OCI-LY3 (cell line): Measurements from ENCODE around the gene LPP.

ENCODE experiments used
- H2AFZ ChIP-seq: fragments of 200-600, 300-600 bp; shearing (Covaris generic); 2 replicates; pipeline ENCODE4 v1.6.0; 2014; ENCODE audit warnings: antibody characterized with exemption, low read depth, low read length
- H3K27ac ChIP-seq: fragments of 200-600, 300-600 bp; sonication (generic); 2 replicates; pipeline ENCODE4 v1.5.1; 2014; ENCODE audit warnings: mild to moderate bottlenecking, low read length, moderate library complexity, mixed read lengths
- H3K27me3 ChIP-seq: fragments of 200-600, 300-600 bp; sonication (generic); 2 replicates; pipeline ENCODE4 v1.6.1; 2014; ENCODE audit warnings: low read depth, low read length, mixed read lengths
- H3K36me3 ChIP-seq: fragments of 200-600, 300-600 bp; sonication (generic); replicated peaks from 2 replicates; pipeline ENCODE3; 2014; ENCODE audit warnings: low read depth, low read length, mixed read lengths
- H3K4me1 ChIP-seq: fragments of 300-600, 200-600 bp; sonication (generic); 2 replicates; pipeline ENCODE4 v1.6.1; 2014; ENCODE audit warnings: low read length, mixed read lengths
- H3K4me2 ChIP-seq: fragments of 200-600, 300-600 bp; sonication (generic); 2 replicates; pipeline ENCODE4 v1.6.1; 2014; ENCODE audit warnings: low read length, mixed read lengths
- H3K4me3 ChIP-seq: fragments of 300-600, 200-600 bp; sonication (generic); 2 replicates; pipeline ENCODE4 v1.5.1; 2014; ENCODE audit warnings: antibody characterized with exemption, mild to moderate bottlenecking, low read length, moderate library complexity
- H3K79me2 ChIP-seq: fragments of 300-600, 200-600 bp; shearing (Covaris generic); 2 replicates; pipeline ENCODE4 v1.6.1; 2014; ENCODE audit warnings: mild to moderate bottlenecking, low read length, mixed read lengths
- H3K9ac ChIP-seq: fragments of 300-600, 200-600 bp; shearing (Covaris generic); 2 replicates; pipeline ENCODE4 v1.6.0; 2014; ENCODE audit warnings: mild to moderate bottlenecking, low read length, moderate library complexity
- H3K9me3 ChIP-seq: fragments of 200-600, 300-600 bp; shearing (Covaris generic); 2 replicates; pipeline ENCODE4 v1.6.1; 2014; ENCODE audit warnings: low read length, mixed read lengths; ENCODE audit not compliant: insufficient read depth
- H4K20me1 ChIP-seq: fragments of 200-600, 300-600 bp; sonication (generic); 2 replicates; pipeline ENCODE4 v1.6.1; 2016; ENCODE audit warnings: low read length, mixed read lengths; ENCODE audit not compliant: insufficient read depth
- CTCF ChIP-seq: fragments of 200-600, 300-600 bp; sonication (generic); IDR thresholded peaks from 2 replicates; pipeline ENCODE4 v1.5.1; 2014; ENCODE audit warnings: antibody characterized with exemption, low read length, low read depth
- EZH2phosphoT487 ChIP-seq: fragments of 200-600 bp; shearing (Covaris generic); IDR thresholded peaks from 2 replicates; pipeline ENCODE4 v1.6.1; 2018; ENCODE audit warnings: antibody characterized with exemption, mixed run types, low read depth

Gene LPP

GRCh38 chr3:188183452-188183851, 29.5 kb downstream of the LPP start:
- Histone ChIP-seq H3K36me3 (no peaks in the 10 kb centered on the region), H3K9ac (no peak overlapping the region), H2AFZ (no peak overlapping the region), H3K4me3 (no peak overlapping the region), H4K20me1 (no peaks in the 10 kb centered on the region), H3K4me2 (no peak overlapping the region), H3K27me3 (no peaks in the 10 kb centered on the region), H3K9me3 (no peaks in the 10 kb centered on the region), H3K79me2 (no peaks in the 10 kb centered on the region), H3K27ac (no peak overlapping the region), H3K4me1 (peaks cover 12% of the 10 kb centered on the region)
- no peak for TF ChIP-seq EZH2phosphoT487
- TF ChIP-seq CTCF = no peak

GRCh38 chr3:188184160-188184559, 30.2 kb downstream of the LPP start:
- Histone ChIP-seq H3K4me3 (no peak overlapping the region), H3K4me1 (peaks cover 12% of the 10 kb centered on the region), H2AFZ (no peak overlapping the region), H3K79me2 (no peaks in the 10 kb centered on the region), H4K20me1 (no peaks in the 10 kb centered on the region), H3K36me3 (no peaks in the 10 kb centered on the region), H3K9ac (no peak overlapping the region), H3K9me3 (no peaks in the 10 kb centered on the region), H3K4me2 (no peak overlapping the region), H3K27ac (no peak overlapping the region), H3K27me3 (no peaks in the 10 kb centered on the region)
- TF ChIP-seq EZH2phosphoT487 = no peak
- TF ChIP-seq CTCF = no peak

GRCh38 chr3:188184649-188185048, 30.7 kb downstream of the LPP start:
- Histone ChIP-seq H3K9me3 (no peaks in the 10 kb centered on the region), H3K9ac (no peak overlapping the region), H2AFZ (no peak overlapping the region), H3K27ac (no peak overlapping the region), H3K4me1 (peaks cover 12% of the 10 kb centered on the region), H3K4me3 (no peak overlapping the region), H3K79me2 (no peaks in the 10 kb centered on the region), H4K20me1 (no peaks in the 10 kb centered on the region), H3K27me3 (no peaks in the 10 kb centered on the region), H3K36me3 (no peaks in the 10 kb centered on the region), H3K4me2 (no peak overlapping the region)
- no peak for TF ChIP-seq EZH2phosphoT487
- TF ChIP-seq CTCF = no peak

DNA sequence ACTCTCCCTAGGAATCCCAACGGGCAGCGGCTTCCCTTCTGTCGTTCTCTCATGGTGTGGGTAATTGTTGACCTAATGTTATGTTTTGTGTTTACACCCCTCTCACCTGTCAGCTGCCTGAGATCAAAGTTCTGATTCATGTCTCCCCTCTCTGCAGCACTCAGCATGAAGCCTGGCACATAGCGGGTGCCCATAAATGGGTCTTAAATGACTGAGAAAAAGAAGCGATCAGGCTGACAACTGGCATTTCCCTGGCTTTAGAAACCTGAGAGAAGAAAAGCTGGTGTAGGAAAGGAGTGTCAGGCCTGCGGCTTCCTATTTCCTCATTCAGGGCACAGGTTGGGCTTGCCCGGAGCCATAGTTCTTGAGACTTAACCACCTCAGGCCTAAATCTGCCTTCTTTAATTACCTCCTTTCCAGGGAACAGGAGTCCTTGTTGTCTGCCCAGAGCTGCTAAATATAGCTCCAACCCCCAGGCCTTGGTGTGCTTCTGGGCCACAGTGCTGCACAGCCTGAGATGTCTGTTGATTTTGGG, 31.8 kb downstream of the LPP start:
- Histone ChIP-seq H4K20me1 (no peaks in the 10 kb centered on the region), H2AFZ (no peak overlapping the region), H3K27ac (no peak overlapping the region), H3K4me3 (no peak overlapping the region), H3K4me2 (no peak overlapping the region), H3K4me1 (peaks cover 12% of the 10 kb centered on the region), H3K9me3 (no peaks in the 10 kb centered on the region), H3K9ac (no peak overlapping the region), H3K27me3 (no peaks in the 10 kb centered on the region), H3K79me2 (no peaks in the 10 kb centered on the region), H3K36me3 (no peaks in the 10 kb centered on the region)
- no peak for TF ChIP-seq EZH2phosphoT487
- no peak for TF ChIP-seq CTCF
